Neural progenitor cell (in vitro differentiated cells): ENCODE results near the gene DDX18.

Experiments
- EZH2phosphoT487 ChIP-seq: fragments of 200-600 bp; sonication (generic); IDR thresholded peaks from 2 replicates; pipeline ENCODE4 v1.6.1; 2017; ENCODE audit warnings: antibody characterized with exemption
- TF ChIP-seq, protein P1 (sequence below): fragments of 200-600 bp; sonication (generic); IDR thresholded peaks from 2 replicates; pipeline ENCODE4 v1.5.1; 2017; ENCODE audit warnings: antibody characterized with exemption, mild to moderate bottlenecking

DNA sequence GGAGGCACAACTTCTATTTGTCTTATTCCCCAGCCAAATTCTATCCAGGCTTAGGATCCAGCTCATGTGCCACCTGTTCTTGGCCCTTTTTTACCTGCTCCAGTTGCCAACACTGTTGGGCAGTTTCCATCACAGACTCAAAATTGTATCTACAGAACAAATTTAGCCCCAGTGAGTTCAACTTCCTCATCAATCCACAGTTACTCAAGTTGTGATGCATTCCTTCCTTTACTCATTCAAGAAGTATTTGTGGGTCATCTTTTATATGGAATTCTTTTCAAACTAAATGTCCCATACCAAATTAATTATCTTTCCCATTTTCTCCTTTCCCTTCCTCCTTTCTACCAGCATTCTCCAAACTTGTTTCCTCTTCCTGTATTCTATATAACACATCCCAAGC is 12.7 kb upstream of the DDX18 start:
- TF ChIP-seq, protein P1, sequence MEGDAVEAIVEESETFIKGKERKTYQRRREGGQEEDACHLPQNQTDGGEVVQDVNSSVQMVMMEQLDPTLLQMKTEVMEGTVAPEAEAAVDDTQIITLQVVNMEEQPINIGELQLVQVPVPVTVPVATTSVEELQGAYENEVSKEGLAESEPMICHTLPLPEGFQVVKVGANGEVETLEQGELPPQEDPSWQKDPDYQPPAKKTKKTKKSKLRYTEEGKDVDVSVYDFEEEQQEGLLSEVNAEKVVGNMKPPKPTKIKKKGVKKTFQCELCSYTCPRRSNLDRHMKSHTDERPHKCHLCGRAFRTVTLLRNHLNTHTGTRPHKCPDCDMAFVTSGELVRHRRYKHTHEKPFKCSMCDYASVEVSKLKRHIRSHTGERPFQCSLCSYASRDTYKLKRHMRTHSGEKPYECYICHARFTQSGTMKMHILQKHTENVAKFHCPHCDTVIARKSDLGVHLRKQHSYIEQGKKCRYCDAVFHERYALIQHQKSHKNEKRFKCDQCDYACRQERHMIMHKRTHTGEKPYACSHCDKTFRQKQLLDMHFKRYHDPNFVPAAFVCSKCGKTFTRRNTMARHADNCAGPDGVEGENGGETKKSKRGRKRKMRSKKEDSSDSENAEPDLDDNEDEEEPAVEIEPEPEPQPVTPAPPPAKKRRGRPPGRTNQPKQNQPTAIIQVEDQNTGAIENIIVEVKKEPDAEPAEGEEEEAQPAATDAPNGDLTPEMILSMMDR, result no peak
- no peak for TF ChIP-seq EZH2phosphoT487
